Activated CD8-positive, alpha-beta T cell treated with anti-CD3 and anti-CD28 coated beads for 36 hours (primary cell): ENCODE data around the gene CWH43. TPM values are rescaled to one million over a fixed set of nuclear protein-coding genes. Genes with fewer than 3 reads are reported as not detected.
"Not testable (repeated sequence)": the region's sequence is repeated elsewhere in the genome, so short reads cannot be mapped to it uniquely, and the experiment has no call there.

Experiments used
- ATAC-seq: fragments of 200-7000 bp; cut with Tn5 transposase; one replicate; pipeline ENCODE4 v1.10.0; 2021; ENCODE audit warnings: mild to moderate bottlenecking, moderate library complexity
- CTCF ChIA-PET: fragments of 350-600 bp; sonication (Branson Sonifier 250); formaldehyde crosslinking; loops from one replicate; lab custom pipeline; 2021; ENCODE audit warnings: antibody characterized with exemption; lab: Charles Lee
- POLR2A ChIA-PET: fragments of 350-600 bp; sonication (Branson Sonifier 250); formaldehyde crosslinking; loops from one replicate; lab custom pipeline; 2021; ENCODE audit warnings: antibody characterized with exemption; lab: Charles Lee
- DNase-seq: peaks from one replicate; pipeline ENCODE4 v3.0.0-alpha.2; 2020
- H3K27ac Mint-ChIP-seq: one replicate; pipeline ENCODE4 v1.8.0; 2021; ENCODE audit warnings: mild to moderate bottlenecking, mixed read lengths
- H3K27me3 Mint-ChIP-seq: one replicate; pipeline ENCODE4 v1.8.0; 2021; ENCODE audit warnings: mixed read lengths
- H3K36me3 Mint-ChIP-seq: one replicate; pipeline ENCODE4 v1.8.0; 2021; ENCODE audit warnings: low read depth, mixed read lengths
- H3K4me1 Mint-ChIP-seq: one replicate; pipeline ENCODE4 v1.8.0; 2021; ENCODE audit warnings: low read depth, mixed read lengths
- H3K4me3 Mint-ChIP-seq: one replicate; pipeline ENCODE4 v1.8.0; 2021; ENCODE audit warnings: mild to moderate bottlenecking, moderate library complexity, mixed read lengths
- H3K9me3 Mint-ChIP-seq: one replicate; pipeline ENCODE4 v1.8.0; 2021; ENCODE audit warnings: mixed read lengths
- CTCF ChIP-seq: fragments of 200-600 bp; IDR thresholded peaks from one replicate; pipeline ENCODE4 v1.8.0; 2022; ENCODE audit warnings: antibody characterized with exemption, mild to moderate bottlenecking
- intact Hi-C: fragments of 100-400 bp; cut with micrococcal nuclease; formaldehyde crosslinking; loops from one replicate; pipeline ENCODE4 v1.10.0; 2022
- total RNA-seq, 2 experiments: library from RNA; stranded (reverse); gene quantifications; one replicate each; pipeline ENCODE4 v1.2.3, GENCODE V29; 2021

Gene CWH43
- total RNA-seq, 2 experiments from 2014 or later, result not detected

DNA sequence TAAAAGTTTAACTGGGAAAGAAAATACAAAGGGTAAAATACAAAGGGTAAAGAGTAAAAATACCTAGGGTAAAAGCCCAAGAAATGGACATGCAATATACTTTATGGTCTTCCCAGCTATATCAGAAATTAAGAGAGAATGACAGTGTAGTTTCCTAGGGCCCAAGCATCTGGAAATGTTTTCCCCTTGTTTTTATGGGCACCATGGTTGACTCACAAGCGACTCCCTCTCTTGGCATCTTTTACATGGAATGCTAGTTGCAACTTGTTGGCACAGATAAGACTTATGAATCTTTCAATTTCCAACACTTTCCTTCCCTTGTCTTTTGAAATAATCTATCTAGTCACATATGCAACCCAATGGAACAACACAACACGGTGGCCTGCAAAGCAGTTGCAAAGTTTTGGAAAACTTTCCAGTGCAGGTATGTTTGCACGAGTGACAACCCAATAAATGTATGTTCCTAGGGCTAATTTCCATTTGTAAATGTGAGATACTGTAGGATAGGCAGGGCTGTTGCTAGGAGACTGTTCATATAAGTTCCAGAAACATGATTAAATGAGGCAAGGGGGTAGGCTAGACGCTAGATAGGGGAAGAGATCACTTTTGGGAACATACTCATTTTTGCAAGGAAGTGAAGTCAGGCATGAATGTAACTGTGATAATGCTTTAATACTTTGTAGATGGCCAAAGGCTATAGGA, 36.4 kb upstream of the CWH43 start:
- no peak overlapping the region for H3K4me3 Mint-ChIP-seq
- H3K27me3 Mint-ChIP-seq, result no peaks in the 10 kb centered on the region
- H3K27ac Mint-ChIP-seq, result no peak overlapping the region
- intact Hi-C loops, result no loop called here
- DNase-seq (no peak), ATAC-seq (no peak)
- H3K36me3 Mint-ChIP-seq, result no peaks in the 10 kb centered on the region
- CTCF ChIA-PET, result no interaction called here
- no peak for TF ChIP-seq CTCF
- H3K9me3 Mint-ChIP-seq, result no peaks in the 10 kb centered on the region
- H3K4me1 Mint-ChIP-seq, result peaks cover 9% of the 10 kb centered on the region
- POLR2A ChIA-PET, result no interaction called here

GRCh38 chr4:48954314-48954713, 31.8 kb upstream of the CWH43 start:
- POLR2A ChIA-PET, result no interaction called here
- ATAC-seq, result no peak
- TF ChIP-seq CTCF, result no peak
- CTCF ChIA-PET, result no interaction called here
- Mint-ChIP-seq H3K27me3 (no peaks in the 10 kb centered on the region), H3K4me3 (no peak overlapping the region), H3K36me3 (no peaks in the 10 kb centered on the region), H3K9me3 (no peaks in the 10 kb centered on the region), H3K27ac (no peak overlapping the region), H3K4me1 (peaks cover 3% of the 10 kb centered on the region)
- DNase-seq, result no peak
- intact Hi-C loops, result no loop called here

DNA sequence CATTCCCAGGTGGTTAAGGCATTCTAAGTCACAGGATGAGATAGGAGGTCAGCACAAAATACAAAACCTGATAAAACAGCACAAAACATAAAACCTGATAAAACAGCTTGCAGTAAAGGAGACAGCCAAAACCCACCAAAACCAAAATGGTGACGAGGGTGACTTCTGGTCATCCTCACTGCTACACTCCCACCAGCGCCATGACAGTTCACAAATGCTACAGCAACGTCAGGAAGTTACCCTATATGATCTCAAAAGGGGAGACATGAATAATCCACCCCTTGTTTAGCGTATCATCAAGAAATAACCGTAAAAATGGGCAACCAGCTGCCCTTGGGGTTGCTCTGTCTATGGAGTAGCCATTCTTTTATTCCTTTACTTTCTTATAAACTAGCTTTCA, 28.7 kb upstream of the CWH43 start:
- ATAC-seq, intact Hi-C loops, H3K9me3 Mint-ChIP-seq, H3K4me1 Mint-ChIP-seq, H3K4me3 Mint-ChIP-seq, POLR2A ChIA-PET, H3K27ac Mint-ChIP-seq, H3K36me3 Mint-ChIP-seq, DNase-seq, H3K27me3 Mint-ChIP-seq: not testable (repeated sequence)
- CTCF ChIA-PET, result interaction anchor here (5.1 kb wide), 1 partner anchor 13 kb away, joined by 22 read pairs; no protein-coding TSS in a partner anchor

DNA sequence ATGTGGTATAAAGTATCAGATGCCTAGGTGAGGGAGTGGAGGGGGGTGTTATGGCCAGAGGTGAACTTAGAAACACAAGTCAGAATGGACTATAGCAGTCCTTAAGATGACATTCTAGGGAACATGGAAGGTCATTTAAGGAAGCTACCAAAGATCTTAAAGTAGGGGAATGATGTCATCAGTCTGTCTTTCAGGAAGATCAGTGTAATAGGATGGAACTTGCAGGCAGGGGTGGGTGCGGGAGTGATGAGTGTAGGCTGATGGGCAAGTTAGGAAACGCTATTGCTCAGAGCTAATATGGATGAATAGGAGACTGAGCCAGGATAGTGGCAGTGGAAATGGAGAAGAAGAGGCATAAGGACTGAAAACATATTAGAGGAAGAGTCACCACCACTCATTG, 27.5 kb upstream of the CWH43 start:
- Mint-ChIP-seq H3K4me3 (no peak overlapping the region), H3K27ac (no peak overlapping the region), H3K27me3 (no peaks in the 10 kb centered on the region), H3K36me3 (no peaks in the 10 kb centered on the region), H3K9me3 (no peaks in the 10 kb centered on the region), H3K4me1 (peaks cover 2% of the 10 kb centered on the region)
- TF ChIP-seq CTCF, result no peak
- intact Hi-C loops, result no loop called here
- ATAC-seq (no peak), DNase-seq (no peak)
- POLR2A ChIA-PET, result no interaction called here
- CTCF ChIA-PET, result interaction anchor here (1.4 to 5.1 kb wide), 2 partner anchors 14 to 328 kb away, joined by 3 to 22 read pairs; no protein-coding TSS in a partner anchor

- H3K4me1 Mint-ChIP-seq, result peaks cover 2% of the 10 kb centered on the region
- intact Hi-C loops, result no loop called here
- H3K4me3 Mint-ChIP-seq, result no peak overlapping the region
- H3K9me3 Mint-ChIP-seq, result no peaks in the 10 kb centered on the region
- no peak overlapping the region for H3K27ac Mint-ChIP-seq
- no peak for ATAC-seq
- no peak for DNase-seq
- ChIA-PET CTCF (interaction anchor here (1.0 to 5.1 kb wide), 3 partner anchors 16 to 435 kb away, joined by 3 to 22 read pairs (median 5); no protein-coding TSS in a partner anchor), POLR2A (no interaction called here)
- no peaks in the 10 kb centered on the region for H3K36me3 Mint-ChIP-seq
- no peaks in the 10 kb centered on the region for H3K27me3 Mint-ChIP-seq
- TF ChIP-seq CTCF, result no peak
These were observed 25.0 kb upstream of the CWH43 start for GRCh38 chr4:48960988-48961635.
